ENCODE measurements around the gene RBM44. TPM values are rescaled to one million over a fixed set of nuclear protein-coding genes. Genes with fewer than 3 reads are reported as not detected.

The RBM44 gene
- polyA plus RNA-seq, 4 donors = 0.44 to 0.90 (median 0.62) TPM

GRCh38 chr2:237870126-237870525 lies 71.5 kb downstream of the RBM44 start:
- DNase-seq (ENCODE audit: low read depth in 4 of 4, low spot score in 3 of 4) = no peak

GRCh38 chr2:237870754-237871651 lies 72.4 kb downstream of the RBM44 start:
- DNase-seq (ENCODE audit: low read depth in 4 of 4, low spot score in 3 of 4) = no peak

DNA sequence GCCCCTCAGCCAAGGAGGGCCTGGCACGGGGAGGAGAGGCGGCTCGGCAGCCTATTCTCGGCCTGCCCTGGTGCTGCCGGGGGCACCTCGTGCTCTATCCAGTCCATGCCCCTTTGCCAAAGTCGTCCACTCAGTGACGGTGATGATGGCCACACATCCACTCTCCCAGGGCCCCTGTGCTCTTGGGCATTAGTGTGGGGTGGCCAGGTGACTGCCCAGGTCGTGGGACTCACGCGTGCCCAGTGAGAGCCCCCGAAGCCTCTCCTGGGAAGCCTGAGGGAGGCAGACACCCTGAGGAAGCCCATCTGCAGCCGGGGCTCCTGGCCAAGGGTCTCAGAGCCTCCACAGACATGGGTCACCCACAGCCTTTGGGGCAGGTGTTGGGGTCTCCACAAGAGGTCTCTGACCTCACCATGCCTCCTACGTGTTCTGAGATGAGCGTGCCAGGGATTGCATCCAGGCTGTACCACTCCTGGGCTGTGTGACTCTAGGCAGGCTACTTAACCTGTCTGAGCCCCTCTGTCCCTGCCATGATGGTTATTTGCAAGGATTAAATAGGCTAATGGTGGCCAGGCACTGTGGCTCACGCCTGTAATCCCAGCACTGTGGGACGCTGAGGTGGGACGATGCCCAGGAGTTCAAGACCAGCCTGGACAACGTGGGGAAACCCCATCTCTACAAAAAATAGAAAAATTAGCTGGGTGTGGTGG lies 73.8 kb downstream of the RBM44 start:
- DNase-seq (ENCODE audit: low read depth in 4 of 4, low spot score in 3 of 4) = no peak

DNA sequence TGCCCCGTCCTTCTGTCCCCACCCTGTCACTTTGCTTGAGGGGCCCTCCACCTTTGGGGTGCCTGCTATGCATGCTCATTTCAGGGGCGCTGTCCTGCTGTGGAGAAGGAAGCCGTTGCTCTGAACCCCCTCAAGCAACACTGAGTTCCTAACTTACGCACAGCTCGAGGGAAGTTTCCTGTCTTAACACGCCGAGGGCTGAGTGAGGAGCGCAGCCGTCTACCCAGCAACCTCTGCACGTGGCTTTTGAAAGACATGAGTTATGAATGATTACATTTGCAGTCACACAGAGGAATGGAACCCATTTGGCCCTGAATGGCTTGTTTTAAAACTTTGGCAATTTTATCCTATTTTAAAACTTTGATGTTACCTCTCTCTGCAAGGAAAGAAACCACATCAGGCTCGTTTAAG lies 74.8 kb downstream of the RBM44 start:
- no peak for DNase-seq (ENCODE audit: low read depth in 4 of 4, low spot score in 3 of 4)

- DNase-seq (ENCODE audit: low read depth in 4 of 4, low spot score in 3 of 4) = no peak
Observed at GRCh38 chr2:237873897-237874551, 75.4 kb downstream of the RBM44 start.

GRCh38 chr2:237874585-237875161 lies 76.1 kb downstream of the RBM44 start:
- no peak for DNase-seq (ENCODE audit: low read depth in 4 of 4, low spot score in 3 of 4)

DNA sequence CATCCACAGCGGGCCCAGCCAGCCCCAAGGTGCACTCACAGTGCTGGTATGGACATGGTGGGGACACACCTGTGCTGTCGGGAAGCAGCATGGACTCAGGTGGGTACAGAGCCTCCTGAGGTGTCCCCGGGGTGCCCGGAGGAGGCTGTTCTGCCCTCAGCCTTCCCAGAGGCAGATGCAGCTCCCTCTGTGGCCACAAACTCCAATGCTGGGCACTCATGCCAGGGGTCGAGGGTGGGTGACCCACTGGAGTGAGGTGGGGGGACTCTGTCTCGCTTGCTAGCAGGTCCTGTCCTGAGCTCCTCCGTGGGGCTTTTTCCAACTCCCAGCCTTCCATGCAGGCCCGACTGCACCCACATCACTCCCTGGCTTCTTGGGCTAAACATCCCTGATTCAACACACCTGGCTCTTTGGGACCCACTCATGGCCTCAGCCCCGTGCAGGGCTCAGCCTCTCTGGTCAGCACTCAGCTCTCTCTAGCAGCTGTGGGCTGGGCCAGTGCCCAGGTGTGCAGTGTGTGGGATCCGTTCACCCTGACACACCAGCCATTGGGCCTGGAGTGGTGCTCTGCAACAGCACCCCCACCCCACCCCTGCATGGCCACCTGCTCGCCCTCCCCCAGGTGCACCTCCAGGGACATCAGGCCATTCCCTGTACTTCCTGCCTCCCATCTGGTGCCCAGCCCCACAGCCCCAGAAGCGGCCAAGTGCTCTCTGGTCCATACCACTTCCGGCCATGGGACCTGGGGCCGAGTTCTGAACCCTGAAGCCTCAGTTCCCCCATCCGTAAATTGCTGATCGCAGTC lies 76.9 kb downstream of the RBM44 start:
- no peak for DNase-seq (ENCODE audit: low read depth in 4 of 4, low spot score in 3 of 4)

GRCh38 chr2:237876061-237876526 lies 77.5 kb downstream of the RBM44 start:
- no peak for DNase-seq (ENCODE audit: low read depth in 4 of 4, low spot score in 3 of 4)

DNA sequence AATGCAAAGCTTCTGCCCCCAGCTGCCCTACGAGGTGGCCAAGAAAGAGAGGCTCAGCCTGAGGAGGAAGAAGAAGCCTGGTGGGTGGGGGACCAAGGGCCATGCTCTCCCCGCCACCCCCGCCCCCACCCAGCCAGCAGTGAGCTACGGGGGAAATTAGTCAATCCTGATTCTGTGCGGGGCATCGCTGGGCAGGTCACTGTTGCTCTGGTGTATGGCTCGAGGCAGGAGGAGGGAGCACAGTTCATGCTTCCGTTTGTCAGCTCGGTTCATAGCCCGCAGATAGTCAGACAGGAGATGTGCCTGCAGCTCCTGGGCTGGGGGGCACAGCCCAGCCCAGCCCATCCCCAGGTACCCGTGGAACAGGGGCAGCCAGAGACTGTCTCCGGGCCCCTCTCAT lies 78.0 kb downstream of the RBM44 start:
- DNase-seq (ENCODE audit: low read depth in 4 of 4, low spot score in 3 of 4) = no peak

DNA sequence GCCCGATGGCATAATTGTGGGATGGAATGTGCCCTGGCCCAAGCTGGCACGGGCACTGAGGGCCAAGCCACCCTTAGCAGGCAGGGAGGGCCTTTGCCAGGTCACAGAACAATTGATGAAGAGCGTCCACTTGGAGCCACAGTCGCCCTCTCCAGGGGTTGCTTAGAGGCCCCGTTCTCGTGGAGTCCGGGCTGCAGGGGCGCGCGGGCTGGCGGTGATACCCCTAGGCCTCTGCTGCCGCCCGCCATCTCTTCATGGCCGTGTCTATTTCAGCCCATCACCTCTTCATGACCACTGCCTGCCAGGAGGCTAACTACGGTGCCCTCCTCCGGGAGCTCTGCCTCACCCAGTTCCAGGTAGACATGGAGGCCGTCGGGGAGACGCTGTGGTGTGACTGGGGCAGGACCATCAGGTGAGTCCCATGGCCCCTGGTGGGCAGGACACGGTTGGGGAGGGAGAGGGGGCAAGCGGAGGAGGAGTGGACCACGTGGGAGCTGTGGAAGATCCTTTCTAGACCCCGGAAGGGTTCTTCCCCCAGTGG lies 78.4 kb downstream of the RBM44 start:
- no peak for DNase-seq (ENCODE audit: low read depth in 4 of 4, low spot score in 3 of 4)

- no peak for DNase-seq (ENCODE audit: low read depth in 4 of 4, low spot score in 3 of 4)
Observed at GRCh38 chr2:237877576-237878307, 79.2 kb downstream of the RBM44 start.

DNA sequence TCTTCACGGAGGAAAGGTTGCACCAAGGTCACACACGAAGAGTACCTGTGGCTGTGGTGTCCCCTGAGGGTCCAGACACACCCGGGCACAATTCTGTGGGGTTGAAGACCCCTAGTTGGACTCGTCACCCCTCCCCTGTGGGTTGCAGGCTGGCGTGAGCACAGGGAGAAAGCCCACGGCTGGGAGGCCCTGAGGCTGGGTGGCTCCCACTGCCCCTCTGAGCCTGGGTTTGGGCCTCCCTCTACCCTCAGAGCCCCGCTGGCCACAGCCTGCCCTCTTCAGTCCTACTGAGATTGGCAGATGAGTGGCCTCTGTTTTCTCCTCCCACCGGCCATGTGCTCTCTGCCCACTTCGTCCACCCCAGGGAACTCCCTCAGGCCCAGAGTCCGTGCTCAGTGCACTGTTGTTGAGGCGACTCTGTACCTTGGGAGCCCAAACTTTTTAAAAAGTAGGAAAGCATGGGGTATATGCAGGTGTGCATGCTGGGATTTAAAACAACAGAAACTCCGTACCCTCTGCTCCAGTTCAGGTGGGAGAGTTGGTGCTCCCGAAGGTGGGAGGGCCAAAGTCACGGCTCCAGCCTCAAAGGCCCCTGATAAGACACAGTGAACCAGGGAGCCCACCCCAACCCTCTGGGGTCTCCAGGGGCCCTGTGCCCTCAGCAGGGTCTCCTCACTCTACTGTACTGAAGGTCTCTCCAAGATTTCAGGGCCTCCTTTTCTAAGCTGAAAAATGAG lies 79.9 kb downstream of the RBM44 start:
- DNase-seq (ENCODE audit: low read depth in 4 of 4, low spot score in 3 of 4) = no peak

GRCh38 chr2:237879058-237879430 lies 80.5 kb downstream of the RBM44 start:
- DNase-seq (ENCODE audit: low read depth in 4 of 4, low spot score in 3 of 4) = no peak

- no peak for DNase-seq (ENCODE audit: low read depth in 4 of 4, low spot score in 3 of 4)
Observed at GRCh38 chr2:237879991-237880560, 81.5 kb downstream of the RBM44 start.

GRCh38 chr2:237882510-237883481 lies 84.2 kb downstream of the RBM44 start:
- DNase-seq (ENCODE audit: low read depth in 4 of 4, low spot score in 3 of 4) = no peak

DNA sequence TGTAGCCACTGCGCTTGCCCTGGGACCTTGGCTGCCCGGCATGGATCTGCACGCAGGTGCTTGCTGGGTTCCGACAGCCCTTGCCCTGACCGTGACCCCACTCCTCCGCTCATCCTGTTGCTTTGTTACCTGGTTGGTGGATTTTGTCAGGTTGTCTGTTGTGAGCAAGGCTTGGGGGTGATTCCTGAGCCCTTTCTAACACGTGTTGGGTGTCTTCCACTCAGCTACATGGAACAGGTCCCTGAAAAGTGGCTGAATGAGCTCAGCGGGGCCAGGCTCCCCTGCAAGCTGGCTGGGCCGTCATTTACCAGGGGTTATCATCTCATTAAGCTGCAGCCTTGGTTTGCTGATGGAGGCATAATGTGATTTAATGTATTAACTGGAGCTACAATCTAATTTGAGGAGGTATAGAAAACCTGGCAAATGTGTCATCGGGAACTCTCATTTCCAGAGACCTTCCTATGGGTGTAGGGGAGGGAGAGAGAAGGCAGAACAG lies 85.4 kb downstream of the RBM44 start:
- no peak for DNase-seq (ENCODE audit: low read depth in 4 of 4, low spot score in 3 of 4)

- DNase-seq (ENCODE audit: low read depth in 4 of 4, low spot score in 3 of 4) = no peak
Observed at GRCh38 chr2:237884681-237885080, 86.1 kb downstream of the RBM44 start.
